Raji (cell line): ENCODE measurements around the gene IL6R.

Experiments used
- POLR2A ChIP-seq: IDR thresholded peaks from 2 replicates; pipeline ENCODE4 v1.6.1; 2011; ENCODE audit warnings: low read depth, low read length, control low read depth; ENCODE audit not compliant: insufficient read depth

Gene IL6R

DNA sequence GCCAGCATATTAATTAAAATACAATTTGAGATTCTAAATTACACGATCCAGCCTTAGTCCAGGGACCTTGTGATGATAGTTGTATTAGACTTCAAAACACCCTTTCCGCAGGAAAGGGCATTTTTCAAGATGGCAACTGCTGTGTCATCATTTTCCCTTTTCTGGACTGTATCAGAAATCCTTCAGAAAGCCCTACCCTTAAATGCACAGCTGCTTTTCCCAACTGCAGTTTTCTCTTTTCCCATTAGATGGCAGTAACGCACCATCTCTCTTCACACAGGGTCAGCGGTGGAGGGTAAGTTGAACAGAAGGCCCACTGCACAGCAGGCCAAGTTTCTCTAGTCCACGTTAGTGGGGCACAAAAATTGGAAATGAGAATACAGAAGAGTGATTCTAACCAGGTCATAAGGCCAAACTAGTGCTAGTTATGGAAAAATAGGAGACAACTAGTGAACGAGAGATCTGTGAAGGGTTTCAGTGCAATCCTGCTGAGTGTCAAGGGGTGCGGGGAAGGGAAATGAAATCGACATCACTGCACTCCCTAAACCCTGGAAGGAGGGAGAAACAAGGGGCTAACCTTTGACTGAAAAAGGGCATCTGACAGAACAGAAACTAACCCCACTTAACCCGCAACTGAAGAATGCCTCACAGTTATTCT is 74.8 kb downstream of the IL6R start:
- no peak for TF ChIP-seq POLR2A

- no peak for TF ChIP-seq POLR2A
Measured at GRCh38 chr1:154481053-154481452, 75.9 kb downstream of the IL6R start.

- no peak for TF ChIP-seq POLR2A
Measured at GRCh38 chr1:154483941-154484803, 79.0 kb downstream of the IL6R start.

- no peak for TF ChIP-seq POLR2A
Measured at GRCh38 chr1:154485106-154485505, 80.0 kb downstream of the IL6R start.

GRCh38 chr1:154485910-154486496 is 80.9 kb downstream of the IL6R start:
- no peak for TF ChIP-seq POLR2A

- TF ChIP-seq POLR2A, result no peak
Measured at GRCh38 chr1:154488922-154489321, 83.8 kb downstream of the IL6R start.

DNA sequence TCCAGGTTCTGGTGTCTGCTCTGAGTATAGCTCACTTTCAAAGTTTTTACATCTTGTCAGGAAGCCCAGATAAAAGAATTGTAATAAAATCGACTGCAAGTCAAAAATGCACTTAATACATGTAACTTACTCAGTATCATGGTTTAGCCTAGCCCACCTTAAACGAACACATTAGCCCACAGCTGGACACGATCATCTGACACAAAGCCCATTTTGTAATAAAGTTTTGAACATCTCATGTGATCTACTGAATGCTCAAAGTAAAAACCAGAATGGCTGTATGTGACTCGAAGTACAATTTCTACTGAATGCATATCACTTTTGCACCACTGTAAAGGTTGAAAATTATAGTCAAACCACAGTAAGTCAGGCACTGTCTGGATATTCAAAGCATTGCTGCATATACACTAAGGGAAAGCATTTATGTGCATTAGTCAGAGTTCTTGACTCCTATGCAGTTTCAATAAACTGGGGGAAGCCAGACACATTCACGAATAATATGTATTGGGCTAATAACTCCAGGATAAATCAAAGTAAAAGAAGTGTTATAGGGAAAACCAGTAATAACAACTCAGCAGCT is 84.6 kb downstream of the IL6R start:
- no peak for TF ChIP-seq POLR2A

GRCh38 chr1:154490317-154490716 is 85.2 kb downstream of the IL6R start:
- no peak for TF ChIP-seq POLR2A

DNA sequence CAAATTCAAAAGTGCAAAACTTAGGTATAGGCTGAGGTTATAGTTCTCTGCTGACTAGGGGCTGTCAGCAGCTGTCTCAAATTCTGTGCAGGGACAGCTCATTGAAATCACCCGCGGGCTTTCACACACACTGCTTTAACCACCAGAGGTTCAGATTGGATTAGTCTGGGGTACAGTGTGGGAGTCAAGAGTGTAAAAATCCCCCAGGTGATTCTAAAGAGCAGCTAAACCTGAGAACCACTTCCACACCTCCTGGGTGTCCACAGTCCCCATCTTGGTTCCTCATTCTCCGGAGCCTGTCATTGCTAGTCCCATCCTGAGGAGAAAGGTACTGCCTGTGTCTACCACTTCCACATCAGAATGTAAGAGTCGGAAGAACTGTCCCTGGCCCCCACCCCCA is 87.0 kb downstream of the IL6R start:
- TF ChIP-seq POLR2A, result no peak

DNA sequence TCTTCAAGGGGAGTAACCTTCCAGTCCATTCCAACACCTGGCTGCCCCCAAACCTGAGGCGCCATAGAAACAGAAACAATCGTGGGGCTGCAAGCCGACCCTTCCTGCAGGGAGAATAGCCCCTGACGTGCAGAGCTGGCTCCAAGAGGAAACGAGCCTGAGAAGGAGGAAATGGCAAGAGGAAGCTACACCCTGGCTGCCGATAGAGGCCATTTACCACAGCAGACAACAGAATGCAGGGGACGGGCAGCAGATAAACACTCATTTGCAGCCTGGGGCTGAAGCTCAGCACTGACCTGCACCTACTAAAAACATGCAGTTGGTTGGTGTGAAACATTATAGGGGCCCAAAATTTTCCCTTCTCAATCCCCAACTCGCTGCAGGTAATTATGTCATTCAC is 88.1 kb downstream of the IL6R start:
- no peak for TF ChIP-seq POLR2A

- no peak for TF ChIP-seq POLR2A
Measured at GRCh38 chr1:154495496-154496273, 90.5 kb downstream of the IL6R start.

DNA sequence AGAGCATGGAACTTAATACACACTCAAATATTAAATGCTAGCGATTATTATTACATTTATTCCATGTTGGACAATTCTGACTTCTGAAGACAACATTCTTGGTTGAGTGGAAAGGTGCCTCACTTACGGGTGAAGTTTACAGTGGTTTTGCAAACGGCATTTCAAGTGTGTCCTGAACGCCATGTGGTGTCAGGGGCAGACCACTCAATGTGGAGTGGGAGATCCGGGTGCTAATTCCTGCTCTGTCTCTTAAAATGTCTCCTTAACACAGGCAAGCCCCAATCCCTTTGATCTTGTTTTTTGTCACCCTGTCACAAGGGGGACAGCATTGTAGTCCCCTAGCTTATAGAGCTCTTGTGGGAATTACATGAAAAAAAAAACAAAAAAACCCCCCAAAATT is 91.2 kb downstream of the IL6R start:
- no peak for TF ChIP-seq POLR2A

DNA sequence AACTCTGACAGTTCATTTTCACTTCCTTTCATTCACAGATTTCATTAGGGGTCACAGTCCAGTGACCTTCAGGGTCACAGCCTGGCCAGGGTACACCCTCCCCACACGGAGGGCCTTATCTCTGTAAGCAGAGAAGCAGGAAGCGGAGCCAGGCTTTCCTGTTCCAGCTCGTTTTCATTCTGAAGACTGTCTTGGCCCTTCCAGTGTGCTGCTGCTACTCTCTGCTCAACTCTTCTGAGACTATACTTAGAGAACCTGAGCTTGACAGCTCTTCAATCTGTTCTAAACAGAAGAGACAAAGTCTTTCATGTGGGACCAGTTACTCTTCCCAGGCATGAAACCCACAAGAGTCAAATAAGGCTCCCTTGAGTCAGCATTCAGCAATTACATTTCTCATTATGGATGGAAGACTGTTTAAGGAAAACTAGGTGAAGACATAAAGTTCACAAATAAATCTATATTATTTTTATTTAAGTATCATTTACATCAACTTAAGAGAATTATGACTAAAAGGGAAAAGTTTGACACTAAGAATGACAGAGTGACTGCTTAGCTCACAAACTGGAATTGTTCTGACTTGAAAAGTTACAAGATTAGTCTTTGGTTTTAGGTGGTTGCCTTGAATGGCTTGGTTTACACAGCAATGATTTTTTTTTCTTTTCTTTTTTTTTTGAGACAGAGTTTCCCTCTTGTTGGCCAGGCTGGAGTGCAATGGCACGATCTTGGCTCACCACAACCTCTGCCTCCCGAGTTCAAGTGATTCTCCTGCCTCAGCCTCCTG is 92.1 kb downstream of the IL6R start:
- no peak for TF ChIP-seq POLR2A

- no peak for TF ChIP-seq POLR2A
Measured at GRCh38 chr1:154499446-154499845, 94.3 kb downstream of the IL6R start.
